ENCODE results near the gene NT5DC3. TPM values are rescaled to one million over a fixed set of nuclear protein-coding genes. Genes with fewer than 3 reads are reported as not detected.

NT5DC3 gene
- total RNA-seq, 2 experiments from 2014 or later, result 4.7 to 7.5 TPM

DNA sequence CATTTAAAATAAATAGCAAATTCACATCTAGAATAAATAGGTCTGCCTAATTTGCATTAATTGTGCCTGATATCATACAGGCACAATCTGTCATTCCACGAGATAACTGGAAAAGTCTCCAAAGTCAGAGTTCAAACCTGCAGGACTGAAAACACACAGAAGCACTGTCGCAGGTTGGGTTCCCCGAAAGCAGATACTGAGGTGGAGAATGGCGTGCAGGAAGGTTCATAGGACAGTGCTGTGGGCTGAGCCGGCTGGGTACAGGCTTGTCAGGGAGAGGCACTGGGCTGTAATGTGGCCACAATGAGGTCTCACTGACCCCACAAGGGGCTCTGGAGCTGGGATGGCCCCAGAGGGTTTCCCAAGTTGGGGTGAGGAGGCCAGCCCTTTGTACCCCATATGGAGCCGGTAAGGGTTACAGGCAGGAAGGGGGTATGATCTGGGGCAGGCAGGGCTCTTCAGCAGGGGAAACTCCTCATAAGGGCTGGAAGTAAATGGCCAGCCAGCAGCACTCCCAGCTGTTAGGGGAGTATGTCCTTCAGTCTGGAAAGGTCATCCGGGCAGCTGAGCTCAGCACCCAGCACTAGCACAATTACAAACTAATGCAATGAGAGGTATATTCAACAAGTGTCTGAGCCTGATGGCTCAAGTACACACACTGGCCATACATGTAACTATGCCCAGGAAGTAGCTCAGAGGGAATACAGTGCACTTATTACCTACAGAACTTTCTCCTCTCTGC lies 68.5 kb downstream of the NT5DC3 start:
- CTCF ChIA-PET (ENCODE audit: unreplicated experiment), result no interaction called here
- intact Hi-C loops (cut with micrococcal nuclease; ENCODE audit: unreplicated experiment), result no loop called here
- Histone ChIP-seq H3K27ac (ENCODE audit: low read depth, low read length, poor library complexity, severe bottlenecking) (no peak overlapping the region), H2AFZ (ENCODE audit: low read length) (no peak overlapping the region), H3K4me2 (ENCODE audit: low read length) (no peak overlapping the region), H3K79me2 (ENCODE audit: insufficient read depth, low read depth, low read length) (no peaks in the 10 kb centered on the region), H3K9me3 (ENCODE audit: low read length) (no peaks in the 10 kb centered on the region), H3K36me3 (ENCODE audit: insufficient read depth, low read length) (no peaks in the 10 kb centered on the region), H4K20me1 (ENCODE audit: insufficient read depth, low read length) (no peaks in the 10 kb centered on the region), H3K4me3 (ENCODE audit: low read depth, low read length, poor library complexity, severe bottlenecking) (no peak overlapping the region), H3K4me1 (ENCODE audit: insufficient read depth, low read length, poor library complexity, severe bottlenecking) (no peaks in the 10 kb centered on the region), H3K9me2 (ENCODE audit: insufficient read depth, low read length) (no peaks in the 10 kb centered on the region)
- DNase-seq (ENCODE audit: low spot score), result no peak
- POLR2A ChIA-PET, result interaction anchor here (0.6 kb wide), 1 partner anchor 96 kb away, joined by 3 read pairs; no protein-coding TSS in a partner anchor
- no peak for TF ChIP-seq EZH2phosphoT487 (IDR thresholded peaks at IDR 0.05; ENCODE audit: borderline replicate concordance, low read depth, low read length)
- TF ChIP-seq, protein P1, sequence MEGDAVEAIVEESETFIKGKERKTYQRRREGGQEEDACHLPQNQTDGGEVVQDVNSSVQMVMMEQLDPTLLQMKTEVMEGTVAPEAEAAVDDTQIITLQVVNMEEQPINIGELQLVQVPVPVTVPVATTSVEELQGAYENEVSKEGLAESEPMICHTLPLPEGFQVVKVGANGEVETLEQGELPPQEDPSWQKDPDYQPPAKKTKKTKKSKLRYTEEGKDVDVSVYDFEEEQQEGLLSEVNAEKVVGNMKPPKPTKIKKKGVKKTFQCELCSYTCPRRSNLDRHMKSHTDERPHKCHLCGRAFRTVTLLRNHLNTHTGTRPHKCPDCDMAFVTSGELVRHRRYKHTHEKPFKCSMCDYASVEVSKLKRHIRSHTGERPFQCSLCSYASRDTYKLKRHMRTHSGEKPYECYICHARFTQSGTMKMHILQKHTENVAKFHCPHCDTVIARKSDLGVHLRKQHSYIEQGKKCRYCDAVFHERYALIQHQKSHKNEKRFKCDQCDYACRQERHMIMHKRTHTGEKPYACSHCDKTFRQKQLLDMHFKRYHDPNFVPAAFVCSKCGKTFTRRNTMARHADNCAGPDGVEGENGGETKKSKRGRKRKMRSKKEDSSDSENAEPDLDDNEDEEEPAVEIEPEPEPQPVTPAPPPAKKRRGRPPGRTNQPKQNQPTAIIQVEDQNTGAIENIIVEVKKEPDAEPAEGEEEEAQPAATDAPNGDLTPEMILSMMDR (conservative IDR thresholded peaks at IDR 0.05; ENCODE audit: low read length), result no peak
- no TSS peak for BruUV-seq (replicated peaks)

DNA sequence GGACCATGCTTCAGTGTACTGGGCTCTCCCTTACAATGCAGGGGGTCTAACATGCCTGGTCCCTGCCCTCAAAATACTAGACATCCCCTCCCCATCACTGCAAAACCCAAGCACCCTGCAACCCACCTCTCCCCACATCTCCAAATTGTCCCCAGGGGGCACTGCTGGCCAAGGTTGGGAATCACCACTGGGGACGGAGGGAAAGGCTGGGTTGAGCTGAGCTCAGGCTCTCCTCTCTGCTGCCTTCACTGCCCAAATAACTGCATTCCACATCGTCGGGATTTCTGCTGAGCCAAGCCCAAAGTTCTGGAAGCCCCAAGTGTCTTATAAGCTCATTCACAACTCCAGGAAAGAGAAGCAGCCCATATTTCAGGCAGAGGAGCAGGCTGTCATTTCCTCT lies 69.6 kb downstream of the NT5DC3 start:
- CTCF ChIA-PET (ENCODE audit: unreplicated experiment), result no interaction called here
- Histone ChIP-seq H3K79me2 (ENCODE audit: insufficient read depth, low read depth, low read length) (no peaks in the 10 kb centered on the region), H3K4me1 (ENCODE audit: insufficient read depth, low read length, poor library complexity, severe bottlenecking) (no peaks in the 10 kb centered on the region), H3K9me3 (ENCODE audit: low read length) (no peaks in the 10 kb centered on the region), H4K20me1 (ENCODE audit: insufficient read depth, low read length) (no peaks in the 10 kb centered on the region), H3K36me3 (ENCODE audit: insufficient read depth, low read length) (no peaks in the 10 kb centered on the region), H3K4me2 (ENCODE audit: low read length) (no peak overlapping the region), H3K9me2 (ENCODE audit: insufficient read depth, low read length) (no peaks in the 10 kb centered on the region), H3K4me3 (ENCODE audit: low read depth, low read length, poor library complexity, severe bottlenecking) (no peak overlapping the region), H2AFZ (ENCODE audit: low read length) (no peak overlapping the region), H3K27ac (ENCODE audit: low read depth, low read length, poor library complexity, severe bottlenecking) (no peak overlapping the region)
- POLR2A ChIA-PET, result no interaction called here
- no peak for DNase-seq (ENCODE audit: low spot score)
- no TSS peak for BruUV-seq (replicated peaks)
- intact Hi-C loops (cut with micrococcal nuclease; ENCODE audit: unreplicated experiment), result no loop called here
- TF ChIP-seq EZH2phosphoT487 (IDR thresholded peaks at IDR 0.05; ENCODE audit: borderline replicate concordance, low read depth, low read length), result no peak
- TF ChIP-seq, protein P1 (conservative IDR thresholded peaks at IDR 0.05; ENCODE audit: low read length), result peak; percentile 37; the same call in 1 of the 2 replicates

DNA sequence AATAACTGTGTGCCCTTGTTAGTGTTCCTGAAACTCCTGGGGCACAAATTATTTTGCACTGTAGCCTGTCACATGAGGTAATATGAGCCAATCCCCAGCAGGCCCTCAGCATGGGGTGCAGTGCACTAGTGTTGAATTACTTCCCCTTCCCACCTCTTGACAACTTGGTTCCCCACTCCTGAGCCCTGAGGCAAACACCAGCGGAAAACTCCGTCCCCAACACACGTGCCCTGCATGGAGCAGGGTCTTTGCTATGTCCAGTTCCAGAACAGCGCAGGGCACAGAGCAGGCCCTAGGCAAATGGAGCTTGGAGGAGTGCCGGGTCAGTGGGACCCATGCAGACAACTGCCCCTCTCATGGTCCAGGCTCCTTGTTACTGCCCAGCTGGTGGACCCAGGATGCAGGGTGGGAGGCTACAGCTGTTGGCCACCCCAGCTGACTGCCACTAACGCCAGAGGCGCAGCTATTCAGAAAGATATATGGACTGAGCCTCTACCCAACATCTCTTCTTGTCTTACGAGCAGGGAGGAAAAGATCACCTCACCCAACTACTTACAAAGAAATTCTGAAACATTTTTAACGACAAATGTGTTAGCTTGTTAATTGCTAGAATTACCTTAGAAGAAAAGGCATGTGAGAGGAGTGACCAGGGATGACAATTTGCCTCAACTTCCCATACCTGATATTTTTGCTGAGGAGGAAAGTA lies 71.6 kb downstream of the NT5DC3 start:
- CTCF ChIA-PET (ENCODE audit: unreplicated experiment), result no interaction called here
- intact Hi-C loops (cut with micrococcal nuclease; ENCODE audit: unreplicated experiment), result no loop called here
- Histone ChIP-seq H3K9me2 (ENCODE audit: insufficient read depth, low read length) (no peaks in the 10 kb centered on the region), H4K20me1 (ENCODE audit: insufficient read depth, low read length) (no peaks in the 10 kb centered on the region), H3K4me3 (ENCODE audit: low read depth, low read length, poor library complexity, severe bottlenecking) (no peak overlapping the region), H3K9me3 (ENCODE audit: low read length) (no peaks in the 10 kb centered on the region), H3K4me2 (ENCODE audit: low read length) (no peak overlapping the region), H3K4me1 (ENCODE audit: insufficient read depth, low read length, poor library complexity, severe bottlenecking) (no peaks in the 10 kb centered on the region), H3K27ac (ENCODE audit: low read depth, low read length, poor library complexity, severe bottlenecking) (no peak overlapping the region), H3K36me3 (ENCODE audit: insufficient read depth, low read length) (no peaks in the 10 kb centered on the region), H2AFZ (ENCODE audit: low read length) (no peak overlapping the region), H3K79me2 (ENCODE audit: insufficient read depth, low read depth, low read length) (no peaks in the 10 kb centered on the region)
- TF ChIP-seq EZH2phosphoT487 (IDR thresholded peaks at IDR 0.05; ENCODE audit: borderline replicate concordance, low read depth, low read length), result no peak
- TF ChIP-seq, protein P1 (conservative IDR thresholded peaks at IDR 0.05; ENCODE audit: low read length), result no peak
- DNase-seq (ENCODE audit: low spot score), result no peak
- no TSS peak for BruUV-seq (replicated peaks)
- POLR2A ChIA-PET, result no interaction called here

Data from OCI-LY7 (cell line).